Stimulated activated CD8-positive, alpha-beta memory T cell treated with anti-CD3 and anti-CD28 coated beads, Interleukin-15, amount 100 ng/mL, for 48 hours (primary cell): Measurements from ENCODE around the gene RESP18.

ENCODE experiments used
- DNase-seq, 2 donors: peaks; one replicate each; pipeline ENCODE4 v3.0.0-alpha.2; 2020; ENCODE audit warnings: low read depth in 2 of 2

RESP18 gene

GRCh38 chr2:219332542-219332941, at the start of gene RESP18:
Gene RESP18, minus strand, starts transcription at chr2:219332744.
- no peak for DNase-seq

- DNase-seq, result no peak
Observed at GRCh38 chr2:219381448-219381847, 48.9 kb upstream of the RESP18 start.

- no peak for DNase-seq
Observed at GRCh38 chr2:219380926-219381325, 48.4 kb upstream of the RESP18 start.

- no peak for DNase-seq
Observed at GRCh38 chr2:219378163-219378851, 45.8 kb upstream of the RESP18 start.

GRCh38 chr2:219369447-219369861, 36.9 kb upstream of the RESP18 start:
- DNase-seq, result no peak

GRCh38 chr2:219368690-219369191, 36.2 kb upstream of the RESP18 start:
- no peak for DNase-seq

- DNase-seq, result no peak
Observed at GRCh38 chr2:219362524-219363164, 30.1 kb upstream of the RESP18 start.

- no peak for DNase-seq
Observed at GRCh38 chr2:219362072-219362471, 29.5 kb upstream of the RESP18 start.

- DNase-seq, result peak in 1 of 2 donors; percentile 17
Observed at GRCh38 chr2:219358170-219359075, 25.9 kb upstream of the RESP18 start.

- DNase-seq, result no peak
Observed at GRCh38 chr2:219356834-219357233, 24.3 kb upstream of the RESP18 start.

- DNase-seq, result no peak
Observed at GRCh38 chr2:219354582-219354981, 22.0 kb upstream of the RESP18 start.

- DNase-seq, result no peak
Observed at GRCh38 chr2:219353129-219353528, 20.6 kb upstream of the RESP18 start.

- DNase-seq, result peak; percentile 38 to 40
Observed at GRCh38 chr2:219352448-219353023, 20.0 kb upstream of the RESP18 start.

GRCh38 chr2:219350710-219351221, 18.2 kb upstream of the RESP18 start:
- no peak for DNase-seq

- DNase-seq, result no peak
Observed at GRCh38 chr2:219350215-219350614, 17.7 kb upstream of the RESP18 start.

- no peak for DNase-seq
Observed at GRCh38 chr2:219344751-219345430, 12.3 kb upstream of the RESP18 start.

GRCh38 chr2:219335373-219335786, 2.8 kb upstream of the RESP18 start:
- DNase-seq, result no peak

- DNase-seq, result no peak
Observed at GRCh38 chr2:219334076-219334475, 1.5 kb upstream of the RESP18 start.

GRCh38 chr2:219331560-219332213, 857 bp downstream of the RESP18 start:
- no peak for DNase-seq

GRCh38 chr2:219327719-219328118, 4.8 kb downstream of the RESP18 start:
- no peak for DNase-seq
